H9 (cell line): ENCODE results near the gene GPC1. TPM values are rescaled to one million over a fixed set of nuclear protein-coding genes. Genes with fewer than 3 reads are reported as not detected.

Source experiments
- DNase-seq: peaks from one replicate; pipeline ENCODE4 v3.0.0-alpha.2; 2017
- H2AFZ ChIP-seq: one replicate; pipeline ENCODE4 v1.6.1; 2013; ENCODE audit warnings: mild to moderate bottlenecking, low read length, control low read depth, moderate library complexity
- H2AK5ac ChIP-seq: 2 replicates; pipeline ENCODE4 v1.6.1; 2013; ENCODE audit warnings: low read length, control low read depth, mixed read lengths; ENCODE audit not compliant: insufficient read length
- H2BK120ac ChIP-seq: one replicate; pipeline ENCODE4 v1.6.1; 2013; ENCODE audit warnings: low read depth, mild to moderate bottlenecking, low read length, control low read depth, inconsistent platforms; ENCODE audit not compliant: poor library complexity, severe bottlenecking
- H2BK12ac ChIP-seq: 2 replicates; pipeline ENCODE4 v1.6.1; 2013; ENCODE audit warnings: low read length, control low read depth, mixed read lengths, low read depth; ENCODE audit not compliant: insufficient read length
- H2BK15ac ChIP-seq: 2 replicates; pipeline ENCODE4 v1.6.1; 2013; ENCODE audit warnings: low read depth, low read length, control low read depth
- H2BK20ac ChIP-seq: one replicate; pipeline ENCODE4 v1.6.1; 2013; ENCODE audit warnings: low read depth, mild to moderate bottlenecking, low read length, control low read depth, inconsistent platforms; ENCODE audit not compliant: poor library complexity, severe bottlenecking
- H2BK5ac ChIP-seq: 2 replicates; pipeline ENCODE4 v1.6.1; 2013; ENCODE audit warnings: low read length, control low read depth, mixed read lengths; ENCODE audit not compliant: insufficient read length
- H3K14ac ChIP-seq: 2 replicates; pipeline ENCODE4 v1.6.1; 2013; ENCODE audit warnings: low read length, control low read depth; ENCODE audit not compliant: insufficient read depth
- H3K18ac ChIP-seq: 2 replicates; pipeline ENCODE4 v1.6.1; 2013; ENCODE audit warnings: low read depth, mild to moderate bottlenecking, mixed read lengths, low read length, control low read depth; ENCODE audit not compliant: insufficient read length
- H3K23ac ChIP-seq: 2 replicates; pipeline ENCODE4 v1.6.1; 2013; ENCODE audit warnings: low read length, control low read depth, mixed read lengths, low read depth; ENCODE audit not compliant: insufficient read length
- H3K23me2 ChIP-seq: 2 replicates; pipeline ENCODE4 v1.6.1; 2013; ENCODE audit warnings: low read depth, mild to moderate bottlenecking, mixed read lengths, low read length, control low read depth; ENCODE audit not compliant: insufficient read length, poor library complexity, severe bottlenecking
- H3K27ac ChIP-seq: 2 replicates; pipeline ENCODE4 v1.5.1; 2013; ENCODE audit warnings: low read length, control low read depth, mixed read lengths, low read depth; ENCODE audit not compliant: insufficient read length
- H3K27me3 ChIP-seq: 2 replicates; pipeline ENCODE4 v1.6.1; 2013; ENCODE audit warnings: low read length, control low read depth, inconsistent platforms; ENCODE audit not compliant: insufficient read depth
- H3K4ac ChIP-seq: 2 replicates; pipeline ENCODE4 v1.6.1; 2013; ENCODE audit warnings: low read depth, mild to moderate bottlenecking, control low read depth, inconsistent platforms, low read length, moderate library complexity
- H3K4me1 ChIP-seq: 2 replicates; pipeline ENCODE4 v1.6.1; 2013; ENCODE audit warnings: low read length, control low read depth, inconsistent platforms; ENCODE audit not compliant: insufficient read depth
- H3K4me2 ChIP-seq: 2 replicates; pipeline ENCODE4 v1.6.1; 2013; ENCODE audit warnings: low read length, control low read depth, mixed read lengths; ENCODE audit not compliant: insufficient read length, insufficient read depth
- H3K56ac ChIP-seq: 2 replicates; pipeline ENCODE4 v1.6.1; 2013; ENCODE audit warnings: low read depth, mild to moderate bottlenecking, mixed read lengths, low read length, control low read depth; ENCODE audit not compliant: insufficient read length
- H3K79me1 ChIP-seq: 2 replicates; pipeline ENCODE4 v1.6.1; 2013; ENCODE audit warnings: low read depth, mild to moderate bottlenecking, moderate library complexity, low read length, control low read depth, inconsistent platforms; ENCODE audit not compliant: insufficient read depth, poor library complexity, severe bottlenecking
- H3K79me2 ChIP-seq: 2 replicates; pipeline ENCODE4 v1.6.1; 2013; ENCODE audit warnings: low read length, control low read depth, inconsistent platforms; ENCODE audit not compliant: insufficient read depth
- H3K9ac ChIP-seq: 2 replicates; pipeline ENCODE4 v1.6.1; 2013; ENCODE audit warnings: low read length, control low read depth, mixed read lengths; ENCODE audit not compliant: insufficient read length; ENCODE audit errors: extremely low read depth
- H3K9me3 ChIP-seq: one replicate; pipeline ENCODE4 v1.6.1; 2013; ENCODE audit warnings: low read depth, low read length, inconsistent platforms; ENCODE audit not compliant: control insufficient read depth
- H3T11ph ChIP-seq: one replicate; pipeline ENCODE4 v1.6.1; 2013; ENCODE audit warnings: mild to moderate bottlenecking, low read length, control low read depth, inconsistent platforms
- H4K20me1 ChIP-seq: one replicate; pipeline ENCODE4 v1.6.1; 2013; ENCODE audit not compliant: control insufficient read depth, insufficient read length, insufficient read depth
- H4K5ac ChIP-seq: 2 replicates; pipeline ENCODE4 v1.6.1; 2013; ENCODE audit warnings: low read depth, mild to moderate bottlenecking, mixed read lengths, low read length, control low read depth; ENCODE audit not compliant: insufficient read length
- H4K8ac ChIP-seq: replicated peaks from 2 replicates; pipeline ENCODE4 v1.6.1; 2013; ENCODE audit warnings: low read length, control low read depth, mixed read lengths, low read depth; ENCODE audit not compliant: insufficient read length
- H4K91ac ChIP-seq: 2 replicates; pipeline ENCODE4 v1.6.1; 2013; ENCODE audit warnings: low read depth, mild to moderate bottlenecking, moderate library complexity, mixed read lengths, low read length, control low read depth; ENCODE audit not compliant: insufficient read length
- H3K27ac Mint-ChIP-seq, 3 experiments: 2 replicates in 2 of 3; 3 replicates in 1 of 3; pipeline ENCODE4 v1.8.0; 2020 to 2021; ENCODE audit warnings: mixed read lengths in 3 of 3, mild to moderate bottlenecking in 1 of 3, moderate library complexity in 1 of 3
- H3K27me3 Mint-ChIP-seq: 2 replicates; pipeline ENCODE4 v1.8.0; 2021; ENCODE audit warnings: low read depth, mild to moderate bottlenecking, moderate library complexity, mixed read lengths
- H3K36me3 Mint-ChIP-seq, 3 experiments: 2 replicates in 2 of 3; 3 replicates in 1 of 3; pipeline ENCODE4 v1.8.0; 2020 to 2021; ENCODE audit warnings: low read depth in 3 of 3, mixed read lengths in 3 of 3; ENCODE audit not compliant: insufficient read depth in 1 of 3
- H3K4me1 Mint-ChIP-seq, 2 experiments: 2 replicates each; pipeline ENCODE4 v1.8.0; 2020; ENCODE audit warnings: mixed read lengths in 2 of 2
- H3K4me3 Mint-ChIP-seq, 2 experiments: 2 replicates in 1 of 2; 3 replicates in 1 of 2; pipeline ENCODE4 v1.8.0; 2020 to 2021; ENCODE audit warnings: mild to moderate bottlenecking in 2 of 2, mixed read lengths in 2 of 2, moderate library complexity in 1 of 2
- H3K9me3 Mint-ChIP-seq, 2 experiments: 2 replicates in 1 of 2; 3 replicates in 1 of 2; pipeline ENCODE4 v1.8.0; 2020; ENCODE audit warnings: mild to moderate bottlenecking in 2 of 2, mixed read lengths in 2 of 2, moderate library complexity in 1 of 2
- CTCF ChIP-seq: fragments of 200-600 bp; sonication (generic); conservative IDR thresholded peaks from 3 replicates; pipeline ENCODE4 v1.8.0; 2021; ENCODE audit warnings: antibody characterized with exemption, mild to moderate bottlenecking
- WGBS: extraction: QIAGEN DNeasy Blood & Tissue Kit; methylation state at CpG from one replicate; pipeline ENCODE4 v1.1.7; 2013; ENCODE audit warnings: missing lambda C conversion rate, low lambda C conversion rate, mixed read lengths; ENCODE audit not compliant: insufficient read length; ENCODE audit errors: extremely low coverage; 5-methylcytosine and 5-hydroxymethylcytosine counted together
- total RNA-seq: library from RNA; stranded (reverse); gene quantifications from 2 replicates; pipeline ENCODE4 v1.2.1, GENCODE V29; 2021

GPC1 gene
- total RNA-seq, 1 experiment from 2014 or later: 39.4 TPM

GRCh38 chr2:240416821-240417220 is 18.6 kb upstream of the GPC1 start:
- Histone ChIP-seq H3K27me3 (no peaks in the 10 kb centered on the region), H3K9me3 (peaks cover 22% of the 10 kb centered on the region), H3K79me1 (no peaks in the 10 kb centered on the region), H3K23me2 (no peaks in the 10 kb centered on the region), H2BK120ac (no peak overlapping the region), H3K56ac (no peak overlapping the region), H3K4me1 (no peaks in the 10 kb centered on the region), H2AFZ (no peak overlapping the region), H3K23ac (no peak overlapping the region), H2BK20ac (no peak overlapping the region), H3T11ph (no peak overlapping the region), H4K8ac (no peak overlapping the region), H4K20me1 (no peaks in the 10 kb centered on the region), H2AK5ac (no peak overlapping the region), H2BK15ac (no peak overlapping the region), H3K79me2 (no peaks in the 10 kb centered on the region), H3K4me2 (no peak overlapping the region), H3K27ac (no peak overlapping the region), H3K14ac (no peak overlapping the region), H2BK5ac (no peak overlapping the region), H4K5ac (no peak overlapping the region), H3K9ac (no peak overlapping the region), H2BK12ac (no peak overlapping the region), H3K4ac (no peak overlapping the region), H3K18ac (no peak overlapping the region), H4K91ac (no peak overlapping the region)
- Mint-ChIP-seq H3K9me3 (peaks cover 34 to 35% of the 10 kb centered on the region in 2 experiments), H3K27me3 (peaks cover 5% of the 10 kb centered on the region), H3K27ac (no peak overlapping the region), H3K4me3 (no peak overlapping the region), H3K36me3 (peaks cover 2 to 5% (median 3%) of the 10 kb centered on the region in 3 experiments; a peak in 5 of 7 replicates), H3K4me1 (0 out of 4 replicates have a peak, but pooled peaks cover 0 to 2% of the 10 kb centered on the region in 2 experiments)
- no peak for TF ChIP-seq CTCF
- no peak for DNase-seq
- no CpG with 5 or more reads among the region's 4 CpGs for WGBS
